HepG2 (cell line): ENCODE measurements around the gene SNAI1.

ENCODE experiments used
- FOXC1 ChIP-seq: sonication (generic); formaldehyde crosslinking; IDR thresholded peaks from 2 replicates; pipeline ENCODE4 v1.8.0; 2022; ENCODE audit warnings: mild to moderate bottlenecking, missing genetic modification reagents, borderline replicate concordance
- JUND ChIP-seq: sonication (generic); formaldehyde crosslinking; IDR thresholded peaks from 2 replicates; pipeline ENCODE4 v1.8.0; 2022; ENCODE audit warnings: mild to moderate bottlenecking, missing genetic modification reagents
- MAFK ChIP-seq, 2 experiments: IDR thresholded peaks in 1 of 2; conservative IDR thresholded peaks in 1 of 2; 2 replicates each; pipeline ENCODE4 v1.6.1; 2011; ENCODE audit warnings: improper control_type of control experiment in 2 of 2, low read length in 2 of 2
- ZNF101 ChIP-seq: sonication (generic); formaldehyde crosslinking; IDR thresholded peaks from 2 replicates; pipeline ENCODE4 v1.4.0; 2020; ENCODE audit warnings: mild to moderate bottlenecking, low read depth, missing genetic modification reagents, borderline replicate concordance
- ZNF660 ChIP-seq: sonication (generic); formaldehyde crosslinking; IDR thresholded peaks from 2 replicates; pipeline ENCODE4 v1.5.1; 2020; ENCODE audit warnings: mild to moderate bottlenecking, low read depth, missing genetic modification reagents, borderline replicate concordance
- TF ChIP-seq, protein P1 (sequence below), 2 experiments: IDR thresholded peaks; 2 replicates each; pipeline ENCODE4 v1.6.1; 2011 to 2012; ENCODE audit warnings: low read length in 2 of 2, borderline replicate concordance in 1 of 2, low read depth in 1 of 2, mild to moderate bottlenecking in 1 of 2, moderate library complexity in 1 of 2

DNA sequence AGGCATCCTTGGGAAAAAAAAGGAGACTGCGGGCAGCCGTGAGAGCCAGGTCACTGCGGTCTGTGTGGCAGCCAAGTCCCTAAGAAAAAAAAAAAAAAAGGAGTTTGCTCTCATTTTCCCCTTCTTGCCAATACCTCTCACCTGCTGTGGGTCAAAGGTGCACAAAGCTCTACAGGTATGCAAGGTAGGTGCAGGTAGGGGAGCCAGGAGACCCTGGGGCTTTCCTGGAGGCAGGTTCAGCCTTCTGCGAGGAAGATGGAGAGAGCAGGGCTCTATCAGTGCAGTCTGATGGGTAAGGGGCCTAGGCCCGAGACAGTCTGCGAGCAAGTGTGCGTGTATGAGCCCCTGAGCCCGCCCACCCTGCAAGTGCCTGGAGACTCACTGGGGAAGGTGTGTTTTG lies 12.3 kb upstream of the SNAI1 start:
- TF ChIP-seq JUND (CRISPR knock-in tag) (no peak), ZNF101 (CRISPR knock-in tag) (no peak), FOXC1 (no peak), MAFK (conservative IDR thresholded peaks at IDR 0.05 in 1 of 2, IDR thresholded peaks at IDR 0.05 in 1 of 2; ENCODE audit: low read length in 2 of 2) (no peak), ZNF660 (CRISPR knock-in tag) (no peak)
- TF ChIP-seq, protein P1, sequence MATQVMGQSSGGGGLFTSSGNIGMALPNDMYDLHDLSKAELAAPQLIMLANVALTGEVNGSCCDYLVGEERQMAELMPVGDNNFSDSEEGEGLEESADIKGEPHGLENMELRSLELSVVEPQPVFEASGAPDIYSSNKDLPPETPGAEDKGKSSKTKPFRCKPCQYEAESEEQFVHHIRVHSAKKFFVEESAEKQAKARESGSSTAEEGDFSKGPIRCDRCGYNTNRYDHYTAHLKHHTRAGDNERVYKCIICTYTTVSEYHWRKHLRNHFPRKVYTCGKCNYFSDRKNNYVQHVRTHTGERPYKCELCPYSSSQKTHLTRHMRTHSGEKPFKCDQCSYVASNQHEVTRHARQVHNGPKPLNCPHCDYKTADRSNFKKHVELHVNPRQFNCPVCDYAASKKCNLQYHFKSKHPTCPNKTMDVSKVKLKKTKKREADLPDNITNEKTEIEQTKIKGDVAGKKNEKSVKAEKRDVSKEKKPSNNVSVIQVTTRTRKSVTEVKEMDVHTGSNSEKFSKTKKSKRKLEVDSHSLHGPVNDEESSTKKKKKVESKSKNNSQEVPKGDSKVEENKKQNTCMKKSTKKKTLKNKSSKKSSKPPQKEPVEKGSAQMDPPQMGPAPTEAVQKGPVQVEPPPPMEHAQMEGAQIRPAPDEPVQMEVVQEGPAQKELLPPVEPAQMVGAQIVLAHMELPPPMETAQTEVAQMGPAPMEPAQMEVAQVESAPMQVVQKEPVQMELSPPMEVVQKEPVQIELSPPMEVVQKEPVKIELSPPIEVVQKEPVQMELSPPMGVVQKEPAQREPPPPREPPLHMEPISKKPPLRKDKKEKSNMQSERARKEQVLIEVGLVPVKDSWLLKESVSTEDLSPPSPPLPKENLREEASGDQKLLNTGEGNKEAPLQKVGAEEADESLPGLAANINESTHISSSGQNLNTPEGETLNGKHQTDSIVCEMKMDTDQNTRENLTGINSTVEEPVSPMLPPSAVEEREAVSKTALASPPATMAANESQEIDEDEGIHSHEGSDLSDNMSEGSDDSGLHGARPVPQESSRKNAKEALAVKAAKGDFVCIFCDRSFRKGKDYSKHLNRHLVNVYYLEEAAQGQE (IDR thresholded peaks at IDR 0.05; ENCODE audit: borderline replicate concordance in 1 of 2, low read depth in 1 of 2, low read length in 2 of 2): no peak
